Loucy (cell line): ENCODE results near the gene CHST14.

ENCODE experiments used
- H2AFZ ChIP-seq: fragments of 200-600 bp; sonication (generic); 2 replicates; pipeline ENCODE4 v1.6.0; 2016; ENCODE audit warnings: antibody characterized with exemption, mild to moderate bottlenecking, low read length, moderate library complexity
- H3F3A ChIP-seq: fragments of 200-600 bp; 2 replicates; pipeline ENCODE4 v1.6.0; 2016; ENCODE audit warnings: antibody characterized with exemption, low read depth, mild to moderate bottlenecking
- H3K27me3 ChIP-seq: fragments of 200-600 bp; sonication (generic); 2 replicates; pipeline ENCODE4 v1.6.1; 2014; ENCODE audit warnings: low read length, mild to moderate bottlenecking; ENCODE audit not compliant: insufficient read depth, poor library complexity, severe bottlenecking
- H3K36me3 ChIP-seq: fragments of 200-600 bp; sonication (generic); 2 replicates; pipeline ENCODE4 v1.6.1; 2016; ENCODE audit warnings: low read length; ENCODE audit not compliant: insufficient read depth
- H3K4me1 ChIP-seq: fragments of 200-600 bp; sonication (generic); 2 replicates; pipeline ENCODE4 v1.5.1; 2014; ENCODE audit warnings: low read length, mild to moderate bottlenecking; ENCODE audit not compliant: insufficient read depth, poor library complexity, severe bottlenecking
- H3K4me2 ChIP-seq: fragments of 200-600 bp; sonication (generic); 2 replicates; pipeline ENCODE4 v1.6.0; 2014; ENCODE audit warnings: antibody characterized with exemption, low read length, low read depth, mild to moderate bottlenecking; ENCODE audit not compliant: poor library complexity, severe bottlenecking
- H3K4me3 ChIP-seq: fragments of 200-600 bp; sonication (generic); 2 replicates; pipeline ENCODE4 v1.5.1; 2014; ENCODE audit warnings: low read length, mild to moderate bottlenecking, mixed read lengths; ENCODE audit not compliant: poor library complexity, severe bottlenecking
- H3K79me2 ChIP-seq: fragments of 200-600 bp; sonication (generic); 2 replicates; pipeline ENCODE4 v1.6.1; 2014; ENCODE audit warnings: low read length; ENCODE audit not compliant: insufficient read depth
- H3K9ac ChIP-seq: fragments of 200-600 bp; sonication (generic); 2 replicates; pipeline ENCODE4 v1.6.0; 2014; ENCODE audit warnings: mild to moderate bottlenecking, low read depth, low read length, moderate library complexity; ENCODE audit not compliant: poor library complexity, severe bottlenecking
- H3K9me2 ChIP-seq: fragments of 200-600 bp; sonication (generic); replicated peaks from 2 replicates; pipeline ENCODE4 v1.6.1; 2016; ENCODE audit warnings: low read depth, low read length, mixed read lengths
- H3K9me3 ChIP-seq: fragments of 200-600 bp; sonication (generic); 2 replicates; pipeline ENCODE4 v1.6.1; 2014; ENCODE audit warnings: mild to moderate bottlenecking, antibody characterized with exemption, low read length, low read depth; ENCODE audit not compliant: insufficient read depth
- H4K20me1 ChIP-seq: fragments of 200-600 bp; sonication (generic); 2 replicates; pipeline ENCODE4 v1.6.0; 2014; ENCODE audit warnings: antibody characterized with exemption, low read length, mild to moderate bottlenecking; ENCODE audit not compliant: insufficient read depth, poor library complexity, severe bottlenecking
- CTCF ChIP-seq: fragments of 200-600 bp; sonication (generic); conservative IDR thresholded peaks from 2 replicates; pipeline ENCODE4 v1.5.1; 2014; ENCODE audit warnings: mild to moderate bottlenecking, antibody characterized with exemption, low read length
- EZH2phosphoT487 ChIP-seq: fragments of 200-600 bp; IDR thresholded peaks from 2 replicates; pipeline ENCODE4 v1.6.1; 2018; ENCODE audit warnings: antibody characterized with exemption, mild to moderate bottlenecking, moderate library complexity, borderline replicate concordance

Gene CHST14

GRCh38 chr15:40435710-40436089 lies 35.1 kb upstream of the CHST14 start:
- H3K36me3 ChIP-seq = no peaks in the 10 kb centered on the region
- 0 out of 2 replicates have a peak, but pooled peaks cover 3% of the 10 kb centered on the region for H3K79me2 ChIP-seq
- no peaks in the 10 kb centered on the region for H4K20me1 ChIP-seq
- no peak overlapping the region for H2AFZ ChIP-seq
- H3K4me2 ChIP-seq = no peak overlapping the region
- no peaks in the 10 kb centered on the region for H3K9me3 ChIP-seq
- no peaks in the 10 kb centered on the region for H3K27me3 ChIP-seq
- H3K9me2 ChIP-seq = no peaks in the 10 kb centered on the region
- H3K4me3 ChIP-seq = no peak overlapping the region
- no peak overlapping the region for H3K9ac ChIP-seq
- TF ChIP-seq CTCF = no peak
- no peak for TF ChIP-seq EZH2phosphoT487
- H3F3A ChIP-seq = no peaks in the 10 kb centered on the region
- peaks cover 9% of the 10 kb centered on the region for H3K4me1 ChIP-seq

GRCh38 chr15:40436116-40436891 lies 34.5 kb upstream of the CHST14 start:
- Histone ChIP-seq H3K4me1 (peaks cover 9% of the 10 kb centered on the region), H3K4me3 (no peak overlapping the region), H2AFZ (no peak overlapping the region), H3K27me3 (no peaks in the 10 kb centered on the region), H3K9ac (no peak overlapping the region), H3K4me2 (no peak overlapping the region), H3K9me2 (no peaks in the 10 kb centered on the region), H3K79me2 (peaks cover 6% of the 10 kb centered on the region; the same call in 1 of the 2 replicates), H3K9me3 (no peaks in the 10 kb centered on the region), H3K36me3 (no peaks in the 10 kb centered on the region), H3F3A (no peaks in the 10 kb centered on the region), H4K20me1 (no peaks in the 10 kb centered on the region)
- no peak for TF ChIP-seq EZH2phosphoT487
- no peak for TF ChIP-seq CTCF

GRCh38 chr15:40436892-40437751 lies 33.7 kb upstream of the CHST14 start:
- H3K79me2 ChIP-seq = peaks cover 14% of the 10 kb centered on the region
- H3K9me2 ChIP-seq = no peaks in the 10 kb centered on the region
- H3K9me3 ChIP-seq = no peaks in the 10 kb centered on the region
- H3K27me3 ChIP-seq = no peaks in the 10 kb centered on the region
- H3F3A ChIP-seq = no peaks in the 10 kb centered on the region
- TF ChIP-seq EZH2phosphoT487 (no peak), CTCF (no peak)
- H4K20me1 ChIP-seq = peaks cover 5% of the 10 kb centered on the region
- H3K36me3 ChIP-seq = no peaks in the 10 kb centered on the region
- no peak overlapping the region for H3K4me3 ChIP-seq
- no peak overlapping the region for H2AFZ ChIP-seq
- no peak overlapping the region for H3K9ac ChIP-seq
- H3K4me1 ChIP-seq = peaks cover 9% of the 10 kb centered on the region
- H3K4me2 ChIP-seq = no peak overlapping the region
